Fibroblast of the aortic adventitia (primary cell): ENCODE measurements around the gene AP2A2. TPM values are rescaled to one million over a fixed set of nuclear protein-coding genes. Genes with fewer than 3 reads are reported as not detected.

Experiments used
- DNase-seq: peaks from one replicate; pipeline ENCODE4 v3.0.0-alpha.2; 2010; ENCODE audit warnings: low read depth
- H3K4me3 ChIP-seq: 2 replicates; pipeline ENCODE4 v1.5.1; 2011; ENCODE audit warnings: low read depth, mild to moderate bottlenecking, control low read depth, low read length, moderate library complexity
- total RNA-seq: library from RNA; depleted of rRNA; stranded (reverse); fragments of >200 nt; gene quantifications from 2 replicates; pipeline ENCODE4 v1.2.3, GENCODE V29; 2012; ENCODE audit warnings: low replicate concordance
- TF ChIP-seq, protein P1 (sequence below): IDR thresholded peaks from 2 replicates; pipeline ENCODE4 v1.5.1; 2011; ENCODE audit warnings: mild to moderate bottlenecking, low read length, control low read depth, inconsistent platforms; ENCODE audit not compliant: insufficient read depth

The AP2A2 gene
- total RNA-seq, 1 donor = 72.9 TPM

DNA sequence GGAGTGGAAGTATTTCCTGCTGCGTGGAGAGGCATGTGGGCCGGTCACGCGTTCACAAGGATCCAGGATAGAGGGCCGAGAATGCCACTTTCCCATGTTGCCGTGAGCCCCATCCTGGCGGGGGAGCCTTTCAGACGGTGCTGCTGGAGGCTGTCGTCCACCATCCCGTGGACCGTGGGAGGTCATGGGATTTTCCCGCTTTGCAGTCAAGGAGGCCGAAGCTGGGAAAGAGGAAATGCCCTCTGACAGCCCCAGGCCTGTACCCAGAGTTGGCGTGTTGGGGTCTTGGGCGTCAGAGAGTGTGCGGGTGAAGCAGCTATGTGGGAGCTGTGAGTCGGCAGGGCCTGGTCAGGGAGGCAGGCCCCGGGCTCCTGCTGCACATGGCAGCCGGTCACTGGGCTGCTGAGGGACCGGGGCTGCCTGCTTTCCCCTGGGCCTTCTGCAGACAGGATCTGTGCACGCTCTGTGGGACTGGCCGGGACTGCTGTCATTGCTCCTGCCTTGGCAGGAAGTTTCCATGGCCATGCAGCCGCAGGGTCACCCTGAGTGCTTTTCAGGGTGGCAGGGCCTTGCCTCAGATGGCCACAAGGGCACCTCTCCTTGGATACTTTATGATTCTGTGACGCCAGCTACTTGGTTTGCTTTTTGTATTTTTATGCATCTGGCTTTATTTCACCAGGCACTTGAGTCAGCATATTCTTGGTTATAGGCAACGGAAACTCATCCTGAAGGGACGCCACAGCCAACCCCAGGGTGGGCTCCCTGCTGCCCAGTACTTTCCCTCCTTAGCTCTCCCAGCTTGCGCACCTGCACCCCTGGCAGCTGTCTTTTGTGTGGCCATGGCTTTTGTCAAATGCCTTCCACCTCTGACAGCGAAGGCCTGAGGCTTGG lies 52.4 kb downstream of the AP2A2 start:
- TF ChIP-seq, protein P1, sequence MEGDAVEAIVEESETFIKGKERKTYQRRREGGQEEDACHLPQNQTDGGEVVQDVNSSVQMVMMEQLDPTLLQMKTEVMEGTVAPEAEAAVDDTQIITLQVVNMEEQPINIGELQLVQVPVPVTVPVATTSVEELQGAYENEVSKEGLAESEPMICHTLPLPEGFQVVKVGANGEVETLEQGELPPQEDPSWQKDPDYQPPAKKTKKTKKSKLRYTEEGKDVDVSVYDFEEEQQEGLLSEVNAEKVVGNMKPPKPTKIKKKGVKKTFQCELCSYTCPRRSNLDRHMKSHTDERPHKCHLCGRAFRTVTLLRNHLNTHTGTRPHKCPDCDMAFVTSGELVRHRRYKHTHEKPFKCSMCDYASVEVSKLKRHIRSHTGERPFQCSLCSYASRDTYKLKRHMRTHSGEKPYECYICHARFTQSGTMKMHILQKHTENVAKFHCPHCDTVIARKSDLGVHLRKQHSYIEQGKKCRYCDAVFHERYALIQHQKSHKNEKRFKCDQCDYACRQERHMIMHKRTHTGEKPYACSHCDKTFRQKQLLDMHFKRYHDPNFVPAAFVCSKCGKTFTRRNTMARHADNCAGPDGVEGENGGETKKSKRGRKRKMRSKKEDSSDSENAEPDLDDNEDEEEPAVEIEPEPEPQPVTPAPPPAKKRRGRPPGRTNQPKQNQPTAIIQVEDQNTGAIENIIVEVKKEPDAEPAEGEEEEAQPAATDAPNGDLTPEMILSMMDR = no peak
- no peak overlapping the region for H3K4me3 ChIP-seq
- DNase-seq = no peak

DNA sequence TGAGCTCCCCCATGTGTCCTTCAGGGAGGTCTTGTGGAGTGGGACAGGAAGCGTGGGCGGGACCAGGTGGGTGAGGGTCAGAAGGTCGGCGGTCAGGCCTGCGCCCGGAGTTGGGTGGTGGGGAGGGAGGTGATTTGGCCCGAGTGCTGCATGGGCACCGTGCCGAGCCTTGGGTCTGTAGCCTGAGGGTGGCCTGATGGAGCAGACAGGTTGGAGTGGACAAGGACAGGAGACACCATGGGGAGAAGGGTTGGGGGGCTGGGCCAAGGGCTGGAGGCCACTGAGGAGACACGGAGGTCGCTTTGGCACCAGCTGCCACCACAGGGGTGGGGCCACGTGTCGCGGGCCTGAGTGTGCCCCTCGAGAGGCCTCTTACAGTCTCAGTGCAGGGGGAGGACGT lies 53.1 kb downstream of the AP2A2 start:
- no peak overlapping the region for H3K4me3 ChIP-seq
- no peak for DNase-seq
- TF ChIP-seq, protein P1 = no peak

DNA sequence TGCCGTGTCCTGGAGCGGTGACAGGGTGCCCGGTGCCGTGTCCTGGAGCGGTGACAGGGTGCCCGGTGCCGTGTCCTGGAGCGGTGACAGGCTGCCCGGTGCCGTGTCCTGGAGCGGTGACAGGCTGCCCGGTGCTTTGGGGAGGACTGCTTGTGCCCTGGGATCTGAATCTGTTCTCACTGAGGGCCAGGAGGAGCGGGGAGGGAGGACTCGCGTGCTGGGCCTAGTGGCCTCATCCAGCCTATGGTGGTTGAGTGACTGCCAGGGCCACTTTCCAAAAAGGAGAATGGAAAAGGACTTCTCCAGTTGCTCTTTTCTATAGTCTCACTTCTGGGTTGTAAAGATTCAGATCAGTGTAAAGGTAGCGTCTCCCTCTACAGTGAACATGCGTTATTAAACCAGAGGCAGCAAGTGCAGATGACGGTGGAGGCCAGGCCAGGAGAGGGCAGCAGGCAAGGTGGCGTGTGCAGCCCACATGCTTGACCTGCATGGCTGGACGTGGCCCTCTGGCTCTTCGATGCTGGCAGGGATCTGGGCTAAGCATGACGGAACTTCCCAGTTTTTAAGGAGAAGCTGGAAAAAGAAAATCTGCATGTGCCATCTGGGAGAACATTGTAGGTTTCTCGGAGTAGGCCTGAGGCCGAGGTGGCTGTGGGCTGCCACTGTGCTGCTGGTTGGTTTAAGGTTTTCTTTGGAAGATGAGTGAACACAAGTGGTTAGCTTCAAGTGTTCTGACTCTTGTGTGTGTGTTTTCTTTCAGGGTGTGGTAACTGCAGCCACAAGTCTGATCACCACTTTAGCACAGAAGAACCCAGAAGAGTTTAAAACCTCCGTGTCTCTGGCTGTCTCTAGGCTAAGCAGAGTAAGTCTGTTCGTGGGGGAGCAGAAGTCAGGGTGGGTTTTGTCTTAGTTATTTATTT lies 55.0 kb downstream of the AP2A2 start:
- DNase-seq = peak; percentile 46
- TF ChIP-seq, protein P1 = peak; percentile 23
- no peak overlapping the region for H3K4me3 ChIP-seq

DNA sequence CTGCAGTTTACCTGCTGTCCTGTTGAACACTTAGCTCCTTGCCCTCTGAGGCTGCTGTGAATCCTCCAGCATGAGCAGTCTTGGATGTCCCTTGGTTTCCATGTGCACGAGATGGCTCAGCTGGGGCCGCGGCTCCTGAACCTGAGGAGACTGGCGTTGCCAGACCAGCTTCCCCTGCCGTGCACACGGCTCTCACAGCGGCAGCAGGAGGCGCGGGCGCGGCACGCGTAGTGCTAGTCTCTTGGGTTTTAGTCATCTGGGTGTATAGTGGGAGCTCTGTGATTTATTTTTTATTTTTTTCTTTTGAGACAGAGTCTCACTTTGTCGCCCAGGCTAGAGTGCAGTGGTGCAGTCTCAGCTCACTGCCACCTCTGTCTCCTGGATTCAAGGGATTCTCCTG lies 56.1 kb downstream of the AP2A2 start:
- no peak overlapping the region for H3K4me3 ChIP-seq
- TF ChIP-seq, protein P1 = no peak
- DNase-seq = no peak

DNA sequence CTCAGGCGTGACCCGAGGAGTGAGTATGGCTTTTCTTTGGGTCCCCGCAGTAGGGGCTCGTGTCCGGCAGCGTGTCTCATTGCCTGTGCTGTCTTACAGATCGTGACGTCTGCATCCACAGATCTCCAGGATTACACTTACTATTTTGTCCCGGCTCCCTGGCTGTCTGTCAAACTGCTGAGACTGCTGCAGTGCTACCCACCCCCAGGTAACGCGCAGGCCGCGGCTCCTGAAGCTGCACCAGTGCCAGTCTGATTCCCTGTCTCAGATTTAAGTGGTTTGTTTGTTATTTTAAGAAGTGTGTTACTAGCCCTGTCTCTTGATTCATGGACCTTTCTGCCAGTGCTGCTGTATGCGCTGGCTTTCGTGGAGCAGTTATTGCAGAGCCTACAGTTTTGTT lies 58.9 kb downstream of the AP2A2 start:
- TF ChIP-seq, protein P1 = no peak
- no peak overlapping the region for H3K4me3 ChIP-seq
- no peak for DNase-seq

DNA sequence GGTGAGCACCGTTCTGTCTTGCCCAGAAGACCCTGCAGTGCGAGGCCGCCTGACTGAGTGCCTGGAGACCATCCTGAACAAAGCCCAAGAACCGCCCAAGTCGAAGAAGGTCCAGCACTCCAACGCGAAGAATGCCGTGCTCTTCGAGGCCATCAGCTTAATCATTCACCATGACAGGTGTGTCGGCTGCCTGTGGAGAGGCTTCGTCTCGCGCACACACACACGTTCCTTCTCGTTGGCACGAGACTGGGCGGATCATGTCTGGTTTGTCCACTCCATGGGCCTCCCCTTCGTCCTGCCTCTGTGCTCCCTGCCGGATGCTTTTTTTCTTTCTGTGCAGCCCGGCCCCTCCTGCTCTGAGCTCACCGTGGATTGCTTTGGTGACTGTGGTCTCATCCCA lies 59.7 kb downstream of the AP2A2 start:
- TF ChIP-seq, protein P1 = no peak

More for the DNA sequence above, 59.7 kb downstream of the AP2A2 start:
- no peak overlapping the region for H3K4me3 ChIP-seq
- DNase-seq = no peak
